Skeletal muscle cell (primary cell): Measurements from ENCODE around the gene CLSTN1.

Experiments
- DNase-seq: peaks from one replicate; pipeline ENCODE4 v3.0.0-alpha.2; 2010; ENCODE audit warnings: low read depth
- H3K4me3 ChIP-seq: 2 replicates; pipeline ENCODE4 v1.5.1; 2011; ENCODE audit warnings: low read depth, mild to moderate bottlenecking, control low read depth, low read length, moderate library complexity

CLSTN1 gene

GRCh38 chr1:9703165-9703509, 120.6 kb downstream of the CLSTN1 start:
- no peak for DNase-seq
- H3K4me3 ChIP-seq, result no peak overlapping the region

- no peak for DNase-seq
- no peak overlapping the region for H3K4me3 ChIP-seq
Observed at GRCh38 chr1:9701665-9702064, 122.1 kb downstream of the CLSTN1 start.

GRCh38 chr1:9700340-9700739, 123.4 kb downstream of the CLSTN1 start:
- DNase-seq, result peak; percentile 62
- H3K4me3 ChIP-seq, result no peak overlapping the region

DNA sequence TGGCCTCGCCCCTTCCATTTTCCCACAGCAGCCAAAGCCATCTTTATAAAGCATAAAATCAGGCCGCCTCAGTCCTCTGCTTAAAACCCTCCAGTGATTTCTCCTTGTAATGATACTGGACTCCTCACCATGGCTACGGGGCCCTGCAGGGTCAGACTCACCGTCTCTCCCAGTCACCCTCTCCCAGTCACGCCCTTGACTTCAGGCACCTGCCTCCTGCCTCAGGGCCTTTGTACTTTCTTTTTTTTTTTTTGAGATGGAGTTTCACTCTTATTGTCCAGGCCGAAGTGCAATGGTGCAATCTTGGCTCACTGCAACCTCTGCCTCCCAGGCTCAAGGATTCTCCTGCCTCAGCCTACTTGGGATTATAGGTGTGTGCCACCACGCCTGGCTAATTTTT, 124.4 kb downstream of the CLSTN1 start:
- no peak for DNase-seq
- no peak overlapping the region for H3K4me3 ChIP-seq

DNA sequence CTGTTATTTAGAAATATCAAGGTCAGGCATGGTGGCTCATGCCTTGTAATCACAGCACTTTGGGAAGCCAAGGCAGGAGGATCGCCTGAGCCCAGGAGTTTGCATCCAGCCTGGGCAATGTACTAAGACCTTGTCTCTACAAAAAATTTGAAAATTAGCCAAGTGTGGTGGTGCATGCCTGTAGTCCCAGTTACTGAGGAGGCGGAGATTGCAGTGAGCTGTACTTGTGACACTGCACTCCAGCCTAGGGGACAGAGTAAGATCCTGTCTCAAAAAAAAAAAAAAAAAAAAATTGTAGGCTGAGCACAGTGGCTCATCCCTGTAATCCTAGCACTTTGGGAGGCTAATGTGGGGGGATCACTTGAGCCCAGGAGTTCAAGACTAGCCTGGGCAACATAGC, 127.0 kb downstream of the CLSTN1 start:
- no peak overlapping the region for H3K4me3 ChIP-seq
- no peak for DNase-seq

GRCh38 chr1:9691691-9692090, 132.1 kb downstream of the CLSTN1 start:
- DNase-seq, result no peak
- H3K4me3 ChIP-seq, result no peak overlapping the region

DNA sequence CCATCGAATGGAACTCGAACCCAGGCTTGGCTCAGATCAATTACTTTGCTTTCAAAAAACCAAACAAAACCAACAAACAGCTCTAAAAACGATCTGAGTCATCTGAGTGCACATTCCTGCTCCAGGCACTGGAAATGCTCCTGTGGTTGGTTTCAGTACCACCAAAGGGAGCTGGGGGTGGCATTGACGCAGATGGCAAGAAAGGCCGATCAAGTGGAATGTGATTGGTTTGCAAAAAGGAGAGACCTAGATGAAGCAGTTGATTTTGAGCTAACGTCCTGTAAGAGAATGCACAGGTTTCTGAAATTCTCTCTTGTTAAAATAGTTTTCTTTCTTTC, 132.7 kb downstream of the CLSTN1 start:
- no peak for DNase-seq
- H3K4me3 ChIP-seq, result no peak overlapping the region

GRCh38 chr1:9690440-9691107, 133.2 kb downstream of the CLSTN1 start:
- no peak for DNase-seq
- peak overlapping the region; percentile 61 for H3K4me3 ChIP-seq

DNA sequence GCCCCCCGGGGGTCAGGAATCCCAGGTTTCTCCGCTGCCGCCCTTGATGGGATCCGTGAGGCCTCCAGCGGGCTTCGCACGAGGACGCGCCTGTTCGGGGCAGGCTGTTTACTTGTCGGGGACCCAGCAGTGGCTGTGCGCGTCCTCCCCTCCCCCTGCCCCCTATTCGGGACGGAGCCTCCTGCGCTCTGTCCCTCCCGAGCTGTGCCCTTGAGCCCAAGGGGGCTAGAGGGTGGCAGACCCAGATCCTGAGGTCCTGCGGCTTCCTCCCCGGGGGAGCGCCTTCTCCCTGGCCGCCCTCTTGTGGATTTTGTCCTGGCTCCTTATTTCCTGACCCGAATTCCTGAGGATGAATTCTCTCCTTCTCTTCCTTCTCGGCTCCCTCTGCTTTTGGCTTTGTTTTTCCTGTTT, 133.8 kb downstream of the CLSTN1 start:
- DNase-seq, result no peak

GRCh38 chr1:9689011-9689706, 134.6 kb downstream of the CLSTN1 start:
- H3K4me3 ChIP-seq, result peak overlapping the region; percentile 61
- DNase-seq, result no peak

More for the DNA sequence above, 133.8 kb downstream of the CLSTN1 start:
- peak overlapping the region; percentile 61 for H3K4me3 ChIP-seq

GRCh38 chr1:9688599-9688998, 135.2 kb downstream of the CLSTN1 start:
- DNase-seq, result no peak
- H3K4me3 ChIP-seq, result peak overlapping the region; percentile 52

DNA sequence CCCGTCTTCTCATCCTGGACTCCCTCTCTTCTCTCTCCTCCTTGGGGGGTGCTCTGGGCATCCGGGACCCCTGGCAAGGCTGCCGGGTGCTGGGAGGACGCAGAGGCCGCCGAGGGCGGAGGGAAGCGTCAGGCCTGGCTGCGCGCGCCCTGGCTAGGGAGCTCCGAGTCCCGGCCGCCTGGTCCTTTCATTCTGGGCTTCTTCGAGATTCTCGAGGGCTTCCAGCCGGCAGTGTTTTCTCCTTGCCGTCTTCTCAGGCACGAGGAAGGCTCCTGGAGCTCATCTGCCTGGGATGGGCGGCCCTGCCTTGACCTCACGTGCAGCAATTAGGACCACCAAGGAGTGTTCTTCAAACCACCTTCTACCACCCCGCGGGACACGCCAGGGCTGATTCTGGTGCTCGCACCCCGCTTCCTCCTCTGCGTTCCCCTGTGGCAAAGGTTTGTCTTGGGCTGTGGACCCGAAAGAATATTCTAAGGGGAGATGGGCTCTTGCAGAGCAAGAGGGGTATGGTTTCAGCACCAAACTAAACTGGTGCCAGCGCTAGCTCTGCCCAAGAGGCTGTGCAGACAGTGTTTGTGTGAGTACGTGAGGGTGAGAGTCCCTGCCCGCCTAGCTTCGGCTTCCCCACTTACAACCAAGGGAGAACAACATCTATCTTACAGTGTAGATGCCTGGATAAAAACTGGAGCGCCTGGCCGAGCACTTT, 135.7 kb downstream of the CLSTN1 start:
- no peak for DNase-seq
- peak overlapping the region; percentile 52 for H3K4me3 ChIP-seq

DNA sequence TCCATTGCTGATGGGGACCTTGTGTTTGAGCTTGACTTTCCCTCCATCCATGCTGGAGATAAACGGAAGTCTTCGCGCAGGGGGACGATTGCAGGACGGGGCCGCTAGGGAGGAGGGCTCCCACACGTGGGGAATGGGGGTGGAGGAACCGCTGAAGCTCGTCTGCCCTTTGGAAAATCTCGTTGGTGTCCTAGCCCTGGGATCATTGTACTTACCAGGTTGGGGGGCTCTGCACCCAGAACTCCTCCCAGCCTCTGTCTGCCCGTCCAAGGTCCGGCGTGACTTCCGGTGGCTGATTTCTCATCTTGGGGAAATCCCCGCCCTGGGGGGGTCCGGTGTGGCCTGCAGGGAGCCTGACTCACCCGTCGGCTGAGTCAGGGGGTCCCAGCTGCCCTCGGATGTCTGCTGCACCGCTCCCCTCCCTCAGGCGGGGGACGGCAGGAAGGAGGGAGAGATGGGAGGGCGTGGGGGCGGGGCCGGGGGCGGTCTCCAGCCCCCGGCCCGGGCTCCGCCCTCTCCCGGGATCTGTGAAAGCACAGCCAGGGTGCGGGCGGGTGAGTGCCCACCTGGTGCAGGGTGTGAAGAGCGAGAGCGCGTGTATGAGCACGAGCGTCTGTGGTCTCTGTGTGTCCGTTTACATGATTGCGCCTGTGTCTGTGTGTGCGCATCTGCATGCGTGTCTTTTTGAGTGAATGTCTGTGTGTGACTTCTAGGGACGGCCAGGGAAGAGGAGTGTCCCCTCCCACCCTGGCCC, 136.5 kb downstream of the CLSTN1 start:
- peak overlapping the region; percentile 52 for H3K4me3 ChIP-seq
- no peak for DNase-seq

DNA sequence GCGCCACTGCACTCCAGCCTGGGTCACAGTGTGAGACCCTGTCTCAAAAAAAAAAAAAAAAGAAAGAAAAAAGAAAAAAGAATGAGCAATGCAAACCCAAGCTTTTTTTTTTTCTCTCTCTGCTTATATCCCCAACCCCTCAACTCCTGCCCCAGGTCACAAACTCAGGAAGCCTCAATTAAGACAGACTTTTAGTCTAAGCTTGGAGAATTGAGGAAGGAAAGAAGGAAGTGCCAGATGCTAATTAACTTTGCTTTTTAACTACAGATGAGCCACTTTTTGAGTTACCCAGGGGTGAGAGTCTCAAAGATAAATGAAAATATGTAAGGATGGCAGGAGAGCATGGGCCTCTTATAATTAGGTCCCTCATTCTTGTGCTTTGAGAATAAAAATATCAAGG, 139.0 kb downstream of the CLSTN1 start:
- DNase-seq, result no peak
- no peak overlapping the region for H3K4me3 ChIP-seq

DNA sequence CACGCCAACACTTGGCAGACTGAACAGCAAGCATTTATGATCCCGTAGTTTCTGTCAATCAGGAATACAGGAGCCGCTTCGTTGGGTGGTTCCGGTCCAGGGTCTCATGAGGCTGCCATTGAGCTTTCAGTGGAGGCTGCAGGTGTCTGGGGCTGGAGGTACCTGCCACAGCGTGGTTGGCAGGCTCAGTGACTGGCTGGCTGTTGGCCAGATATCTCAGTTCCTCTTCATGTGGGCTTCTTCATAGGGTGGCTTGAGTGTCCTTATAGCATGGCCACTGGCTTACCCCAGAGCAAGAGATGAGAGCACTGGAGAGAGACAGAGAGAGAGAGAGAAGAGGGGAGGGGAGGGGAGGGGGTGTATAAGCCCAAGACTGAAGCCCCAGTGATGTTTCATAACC, 142.9 kb downstream of the CLSTN1 start:
- H3K4me3 ChIP-seq, result no peak overlapping the region
- DNase-seq, result no peak

- H3K4me3 ChIP-seq, result no peak overlapping the region
- no peak for DNase-seq
Observed at GRCh38 chr1:9680091-9680490, 143.7 kb downstream of the CLSTN1 start.
